GM19467 (cell line): ENCODE results near the gene PPP1R36.
"Not testable (repeated sequence)": the region's sequence is repeated elsewhere in the genome, so short reads cannot be mapped to it uniquely, and the experiment has no call there.

ENCODE experiments used
- ATAC-seq: cut with Tn5 transposase; IDR thresholded peaks from one replicate; pipeline ENCODE4 v1.9.1; 2021; ENCODE audit warnings: mild to moderate bottlenecking, moderate library complexity; ENCODE audit not compliant: unreplicated experiment

PPP1R36 gene

GRCh38 chr14:64611358-64612020, 61.7 kb downstream of the PPP1R36 start:
- no peak for ATAC-seq

DNA sequence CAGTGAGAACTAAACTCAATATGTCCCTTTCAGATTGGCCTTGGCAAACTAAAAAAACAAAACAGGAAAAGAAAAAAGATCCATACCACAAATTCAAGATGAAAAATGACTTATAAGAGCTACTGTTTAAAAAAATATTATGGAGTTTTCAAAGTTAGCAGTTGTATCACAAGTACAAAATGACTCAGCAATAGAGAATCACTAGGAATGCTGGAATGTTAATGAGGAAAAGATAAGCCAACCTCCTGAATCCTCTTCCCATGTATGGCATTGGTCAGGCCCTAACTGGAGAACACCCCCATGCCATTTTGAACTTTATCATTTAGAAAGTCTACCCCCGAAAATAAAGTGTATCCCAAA, 62.2 kb downstream of the PPP1R36 start:
- ATAC-seq: no peak

DNA sequence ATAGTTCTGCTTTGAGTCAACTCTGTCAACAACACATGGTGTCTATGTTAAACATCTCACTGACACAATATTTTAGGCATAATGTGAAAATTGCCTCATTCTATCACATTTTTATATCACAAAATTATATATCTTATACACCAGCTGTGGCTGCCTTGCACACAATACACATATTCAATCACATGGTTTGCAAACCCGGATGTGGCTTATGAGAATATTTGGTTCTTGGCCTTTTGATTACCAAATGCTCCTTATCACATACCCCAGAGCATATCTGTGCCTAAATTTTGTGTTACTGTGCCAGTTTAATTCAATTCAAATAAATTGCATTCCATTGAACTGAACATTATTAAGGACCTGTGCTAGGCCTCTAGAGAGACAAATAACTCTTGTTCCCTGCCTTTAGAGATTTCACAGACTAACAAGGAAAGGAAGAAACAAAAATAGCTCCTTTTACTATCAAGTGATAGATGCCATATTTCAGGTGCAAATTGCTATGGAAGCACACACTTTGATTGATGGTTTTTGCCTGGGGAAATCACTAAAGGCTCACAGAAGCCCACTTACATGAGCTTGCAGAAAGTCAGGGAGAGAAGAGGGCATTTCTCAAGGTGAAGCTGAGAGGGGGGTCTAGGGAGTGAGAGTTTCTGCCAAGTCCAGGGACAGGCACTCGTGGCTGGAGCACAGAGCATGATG, 63.4 kb downstream of the PPP1R36 start:
- ATAC-seq: no peak

GRCh38 chr14:64614166-64614565, 64.4 kb downstream of the PPP1R36 start:
- ATAC-seq: no peak

GRCh38 chr14:64614805-64615391, 65.1 kb downstream of the PPP1R36 start:
- no peak for ATAC-seq

GRCh38 chr14:64617872-64618408, 68.2 kb downstream of the PPP1R36 start:
- not testable (repeated sequence) for ATAC-seq

DNA sequence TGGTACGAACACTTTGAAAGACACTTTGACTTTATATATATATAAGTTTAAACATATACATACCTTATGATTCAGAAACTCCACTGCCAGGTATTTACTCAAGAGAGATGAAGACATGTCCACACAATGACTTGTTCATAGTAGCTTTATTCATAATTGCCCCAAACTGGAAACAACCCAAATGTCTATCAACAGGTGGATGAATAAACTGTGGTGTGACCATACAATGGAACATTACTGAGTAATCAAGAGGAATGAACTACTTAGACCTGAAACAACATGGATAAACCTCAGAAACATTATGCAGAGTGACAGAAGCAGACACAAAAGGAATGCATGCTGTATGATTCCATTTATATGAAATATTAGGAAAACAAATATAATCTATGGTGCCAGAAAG, 71.1 kb downstream of the PPP1R36 start:
- ATAC-seq: no peak

- ATAC-seq: no peak
These were observed 73.9 kb downstream of the PPP1R36 start for GRCh38 chr14:64623554-64624165.

DNA sequence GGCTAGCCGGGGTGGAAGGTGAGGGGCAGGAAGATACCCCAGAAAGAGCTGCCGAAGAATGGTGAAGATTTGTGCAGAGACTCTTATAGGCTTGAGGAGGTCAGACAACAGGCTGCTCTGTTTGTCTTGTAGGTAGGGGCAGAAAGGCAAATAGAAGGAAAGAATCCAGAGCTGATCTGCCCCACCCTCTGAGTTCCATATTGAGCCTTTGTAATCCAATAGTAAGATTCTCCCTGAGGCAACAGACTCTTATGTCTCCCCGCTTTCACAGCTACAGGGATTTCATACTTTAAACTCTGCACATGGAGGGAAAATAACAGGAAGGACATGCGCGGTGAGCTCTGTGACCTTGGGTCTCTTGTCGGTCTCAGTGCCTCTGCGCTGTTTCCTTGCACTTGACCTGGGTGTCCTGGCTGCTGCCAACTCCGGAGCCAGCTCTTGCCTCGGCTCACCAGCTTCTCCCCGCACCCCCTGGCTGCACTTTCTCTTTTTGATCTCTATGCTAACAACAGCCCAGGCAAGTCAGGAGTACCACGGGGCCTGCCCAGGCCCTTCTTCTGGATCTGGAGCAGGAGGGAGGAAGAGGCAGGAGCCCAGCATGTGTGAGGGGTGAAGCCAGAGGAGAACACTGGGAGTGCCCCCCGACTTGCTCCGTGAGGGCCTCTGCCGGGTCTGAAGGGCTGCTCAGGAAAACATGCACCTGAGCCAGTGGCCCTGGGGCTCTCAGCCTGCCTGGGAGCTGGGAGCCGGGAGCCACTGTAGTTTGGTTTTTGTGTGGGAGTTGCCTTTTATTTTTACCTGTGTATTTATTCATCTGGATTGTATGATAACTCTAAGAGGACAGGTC, 75.8 kb downstream of the PPP1R36 start:
- ATAC-seq: no peak

- ATAC-seq: no peak
These were observed 79.2 kb downstream of the PPP1R36 start for GRCh38 chr14:64628940-64629408.

GRCh38 chr14:64630778-64631177, 81.0 kb downstream of the PPP1R36 start:
- ATAC-seq: no peak

DNA sequence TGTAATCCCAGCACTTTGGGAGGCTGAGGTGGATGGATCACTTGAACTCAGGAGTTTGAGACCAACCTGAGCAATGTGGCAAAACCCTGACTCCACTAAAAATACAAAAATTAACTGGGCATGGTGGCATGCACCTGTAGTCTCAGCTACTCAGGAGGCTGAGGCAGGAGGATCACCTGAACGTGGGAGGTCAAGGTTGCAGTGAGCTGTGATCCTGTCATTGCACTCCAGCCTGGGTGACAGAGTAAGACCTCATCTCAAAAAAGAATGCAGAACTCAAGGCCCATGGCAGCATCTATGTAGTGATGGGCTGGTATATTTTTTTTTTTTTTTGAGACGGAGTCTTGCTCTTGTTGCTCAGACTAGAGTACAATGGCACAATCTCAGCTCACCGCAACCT, 81.5 kb downstream of the PPP1R36 start:
- ATAC-seq: not testable (repeated sequence)

DNA sequence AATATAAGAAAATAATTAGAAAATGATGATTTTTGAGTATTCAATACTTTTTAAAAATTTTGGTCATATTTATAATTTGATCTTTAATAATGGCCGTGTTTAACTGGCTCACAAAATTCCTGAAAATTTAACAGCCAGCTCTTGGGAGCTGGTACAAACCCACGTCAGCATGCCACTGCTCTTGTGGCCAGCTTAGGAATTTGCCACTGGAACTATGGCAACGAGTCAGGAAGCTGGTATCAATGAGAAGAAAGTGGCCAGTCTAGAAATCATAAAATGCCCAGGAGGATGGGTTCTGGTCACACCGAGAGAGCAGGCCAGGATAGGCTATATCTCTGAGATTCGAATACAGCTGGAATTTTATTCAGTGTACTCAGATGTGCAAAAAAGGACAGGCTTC, 82.3 kb downstream of the PPP1R36 start:
- no peak for ATAC-seq

GRCh38 chr14:64634558-64634957, 84.8 kb downstream of the PPP1R36 start:
- no peak for ATAC-seq

DNA sequence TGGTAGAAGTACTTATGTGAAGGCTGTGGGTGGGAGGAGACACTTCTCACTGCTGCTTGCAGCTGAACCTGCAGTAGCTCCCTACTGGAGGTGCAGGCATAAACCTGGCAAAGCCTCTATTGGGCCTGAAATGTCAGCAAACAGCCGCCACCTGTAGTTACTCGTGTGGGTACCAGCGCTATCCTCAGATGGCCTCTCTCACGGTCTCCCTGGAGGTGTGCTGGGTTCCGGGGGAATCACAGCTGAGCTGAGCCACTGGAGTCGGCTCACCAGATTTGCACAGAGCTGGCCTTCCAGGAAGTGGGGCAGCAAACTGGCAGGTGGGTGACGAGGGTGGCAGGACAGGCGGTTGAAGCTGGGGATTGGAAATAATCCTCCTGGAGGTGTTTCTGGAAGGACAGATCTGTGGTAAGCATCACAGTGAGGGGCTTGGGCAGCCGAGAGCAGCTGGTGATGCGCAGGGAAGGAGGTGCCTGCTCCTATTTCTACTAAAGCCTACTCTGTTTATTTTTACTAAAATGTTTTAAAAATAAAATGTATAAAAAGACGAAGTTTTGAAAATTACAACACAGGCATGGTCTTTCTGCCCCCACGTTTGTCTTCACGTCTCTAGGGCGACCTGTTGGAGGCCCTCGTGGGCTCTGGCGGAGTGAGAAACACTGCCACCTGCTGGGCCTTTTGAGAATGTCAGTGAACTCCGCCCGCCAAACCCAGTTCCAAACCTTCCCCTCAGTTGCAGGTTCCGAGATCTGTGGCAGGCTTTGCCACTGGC, 86.6 kb downstream of the PPP1R36 start:
- ATAC-seq: peak; percentile 58

- ATAC-seq: no peak
These were observed 87.2 kb downstream of the PPP1R36 start for GRCh38 chr14:64636980-64637429.

GRCh38 chr14:64637735-64638473, 88.1 kb downstream of the PPP1R36 start:
- no peak for ATAC-seq

DNA sequence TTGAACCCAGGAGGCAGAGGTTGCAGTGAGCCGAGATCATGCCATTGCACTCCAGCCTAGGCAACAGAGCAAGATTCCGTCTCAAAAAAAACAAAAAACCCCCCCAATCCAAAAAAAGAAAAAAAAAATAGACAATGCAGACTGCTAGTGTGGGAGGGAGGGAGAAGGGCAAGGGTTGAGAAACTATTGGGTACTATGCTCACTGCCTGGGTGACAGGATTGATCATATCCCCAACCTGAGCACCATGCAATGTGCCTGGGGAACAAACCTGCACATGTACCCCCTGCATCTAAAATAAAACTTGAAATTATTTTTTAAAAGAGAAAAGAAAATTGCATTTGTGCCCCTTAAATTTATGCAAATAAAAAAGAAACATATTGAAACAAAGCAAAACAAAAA, 88.9 kb downstream of the PPP1R36 start:
- ATAC-seq: no peak
